Mononuclear cell (primary cell): ENCODE data around the gene KRT4. TPM values are rescaled to one million over a fixed set of nuclear protein-coding genes. Genes with fewer than 3 reads are reported as not detected.
"Not testable (repeated sequence)": the region's sequence is repeated elsewhere in the genome, so short reads cannot be mapped to it uniquely, and the experiment has no call there.

Experiments used
- H3K27me3 ChIP-seq: 2 replicates; pipeline ENCODE4 v1.6.0; 2011; ENCODE audit warnings: low read length, control low read depth; ENCODE audit not compliant: insufficient read depth
- H3K4me1 ChIP-seq: 2 replicates; pipeline ENCODE4 v1.5.1; 2011; ENCODE audit warnings: mild to moderate bottlenecking, low read length, control low read depth; ENCODE audit not compliant: insufficient read depth
- H3K4me3 ChIP-seq: 2 replicates; pipeline ENCODE4 v1.5.1; 2011; ENCODE audit warnings: mild to moderate bottlenecking, low read length, moderate library complexity
- H3K9me3 ChIP-seq: 2 replicates; pipeline ENCODE4 v1.5.1; 2011; ENCODE audit warnings: low read depth, mild to moderate bottlenecking, control low read depth, low read length
- total RNA-seq: library from RNA; depleted of rRNA; stranded (reverse); fragments of >200 nt; gene quantifications from one replicate; pipeline ENCODE4 v1.2.3, GENCODE V29; 2012

The KRT4 gene
- total RNA-seq, 1 donor: not detected

DNA sequence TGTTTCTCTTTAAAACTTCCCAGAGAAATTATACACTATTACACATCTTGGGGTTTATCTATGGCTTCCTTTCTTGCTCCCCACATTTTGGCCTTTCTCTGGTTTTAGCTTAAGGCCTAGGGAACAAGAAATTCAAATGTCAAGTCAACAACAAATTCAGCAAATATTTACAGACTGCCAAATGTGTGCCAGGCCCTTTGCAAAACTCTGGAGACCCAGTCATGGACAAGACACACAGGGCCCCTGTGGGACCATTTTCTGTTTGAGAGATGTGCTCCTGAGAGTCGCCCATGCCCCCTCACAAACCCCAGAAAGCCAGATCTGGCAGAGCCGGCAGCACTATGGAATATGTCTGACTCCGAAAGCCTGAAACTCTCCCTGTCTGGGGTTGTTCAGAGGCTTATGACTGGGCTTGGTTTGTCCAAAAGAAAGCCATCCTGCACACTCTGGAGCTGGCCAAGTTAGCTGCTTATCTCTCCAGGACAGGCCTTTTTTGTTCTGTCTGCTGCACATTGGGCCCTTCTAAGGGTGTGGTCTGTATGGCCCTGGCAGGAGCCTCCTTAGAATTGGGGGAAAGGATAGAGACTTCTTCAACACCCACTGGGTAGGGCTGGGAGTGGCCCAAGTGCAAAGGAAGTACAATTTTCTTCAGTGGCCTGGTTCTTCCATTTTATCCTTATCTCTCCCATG, 16.9 kb downstream of the KRT4 start:
- H3K4me3 ChIP-seq: no peak overlapping the region
- no peaks in the 10 kb centered on the region for H3K9me3 ChIP-seq
- no peaks in the 10 kb centered on the region for H3K4me1 ChIP-seq
- H3K27me3 ChIP-seq: no peaks in the 10 kb centered on the region

DNA sequence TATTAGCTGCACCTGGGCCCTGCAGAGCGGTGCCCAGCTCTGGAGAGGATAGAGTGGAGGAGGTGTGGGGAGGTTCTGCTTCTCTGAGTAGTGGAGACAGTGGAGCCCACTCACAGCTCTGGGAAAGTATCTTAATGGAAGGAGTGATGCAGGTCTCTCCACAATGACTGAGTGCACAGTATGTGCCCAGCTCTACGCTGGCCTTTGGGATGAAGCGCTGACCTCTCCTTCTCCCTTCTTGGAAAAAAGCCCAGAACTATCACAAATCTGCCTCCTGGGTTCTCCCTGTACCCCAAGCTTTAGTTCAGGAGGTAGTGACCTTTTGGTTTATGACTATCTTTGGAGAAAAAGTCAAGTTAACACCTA, 17.5 kb downstream of the KRT4 start:
- no peaks in the 10 kb centered on the region for H3K27me3 ChIP-seq
- H3K9me3 ChIP-seq: no peaks in the 10 kb centered on the region
- no peaks in the 10 kb centered on the region for H3K4me1 ChIP-seq
- no peak overlapping the region for H3K4me3 ChIP-seq

DNA sequence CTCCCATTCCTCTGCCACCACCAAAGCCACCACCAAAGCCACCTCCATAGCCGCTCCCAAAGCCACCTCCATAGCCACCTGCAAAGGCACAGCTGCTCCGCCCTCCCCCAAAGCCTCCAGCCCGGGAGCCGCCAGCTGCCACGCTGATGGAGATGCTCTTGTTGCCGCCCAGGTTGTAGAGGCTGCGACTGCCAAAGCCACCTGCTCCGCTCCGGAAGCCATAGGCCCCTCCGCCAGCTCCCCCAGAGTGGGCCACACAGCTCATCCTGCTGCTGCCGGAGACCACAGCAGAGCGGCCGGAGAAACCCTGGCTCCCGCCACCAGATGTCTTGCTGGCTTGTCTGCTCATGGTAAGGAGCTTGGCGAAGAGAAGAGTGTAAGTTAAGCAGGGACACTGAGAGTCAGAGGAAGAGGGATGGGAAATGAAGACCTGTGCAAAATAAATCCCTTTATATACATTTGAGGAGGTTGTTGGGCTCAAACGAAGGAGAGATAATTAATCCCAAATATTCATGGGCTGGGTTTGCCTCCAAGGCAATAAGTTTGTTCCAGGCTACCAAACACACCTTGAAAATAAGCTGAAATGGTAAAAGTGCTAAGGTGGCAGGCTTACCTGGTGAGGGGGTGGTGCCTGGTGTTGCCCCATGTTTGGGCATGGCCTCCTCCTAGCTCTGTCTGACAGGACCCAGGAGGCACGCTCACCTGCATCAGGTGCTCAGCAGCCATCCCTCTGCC, 18.1 kb downstream of the KRT4 start, which contains the start of gene KRT3:
KRT3 (minus strand) TSS at position 424 of the 735 bp plus-strand sequence; CDS start at position 349, 75 bp downstream.
- H3K4me1 ChIP-seq: no peaks in the 10 kb centered on the region
- no peaks in the 10 kb centered on the region for H3K27me3 ChIP-seq
- no peak within 1 kb of the TSS for H3K4me3 ChIP-seq
- H3K9me3 ChIP-seq: no peaks in the 10 kb centered on the region

DNA sequence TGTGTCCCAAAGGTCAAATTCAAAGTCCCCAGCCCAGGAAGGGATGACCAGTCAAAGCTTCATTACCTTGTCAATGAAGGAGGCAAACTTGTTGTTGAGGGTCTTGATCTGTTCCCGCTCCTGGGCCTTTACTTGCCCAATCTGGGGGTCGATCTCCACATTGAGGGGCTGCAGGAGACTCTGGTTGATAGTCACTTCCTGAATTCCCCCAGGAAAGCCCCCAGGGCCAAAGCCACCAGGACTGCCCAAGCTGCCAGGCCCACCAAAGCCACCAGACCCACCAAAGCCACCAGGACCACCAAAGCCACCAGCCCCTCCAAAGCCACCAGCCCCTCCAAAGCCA, 18.6 kb downstream of the KRT4 start:
- not testable (repeated sequence) for H3K27me3 ChIP-seq, H3K9me3 ChIP-seq, H3K4me1 ChIP-seq, H3K4me3 ChIP-seq

DNA sequence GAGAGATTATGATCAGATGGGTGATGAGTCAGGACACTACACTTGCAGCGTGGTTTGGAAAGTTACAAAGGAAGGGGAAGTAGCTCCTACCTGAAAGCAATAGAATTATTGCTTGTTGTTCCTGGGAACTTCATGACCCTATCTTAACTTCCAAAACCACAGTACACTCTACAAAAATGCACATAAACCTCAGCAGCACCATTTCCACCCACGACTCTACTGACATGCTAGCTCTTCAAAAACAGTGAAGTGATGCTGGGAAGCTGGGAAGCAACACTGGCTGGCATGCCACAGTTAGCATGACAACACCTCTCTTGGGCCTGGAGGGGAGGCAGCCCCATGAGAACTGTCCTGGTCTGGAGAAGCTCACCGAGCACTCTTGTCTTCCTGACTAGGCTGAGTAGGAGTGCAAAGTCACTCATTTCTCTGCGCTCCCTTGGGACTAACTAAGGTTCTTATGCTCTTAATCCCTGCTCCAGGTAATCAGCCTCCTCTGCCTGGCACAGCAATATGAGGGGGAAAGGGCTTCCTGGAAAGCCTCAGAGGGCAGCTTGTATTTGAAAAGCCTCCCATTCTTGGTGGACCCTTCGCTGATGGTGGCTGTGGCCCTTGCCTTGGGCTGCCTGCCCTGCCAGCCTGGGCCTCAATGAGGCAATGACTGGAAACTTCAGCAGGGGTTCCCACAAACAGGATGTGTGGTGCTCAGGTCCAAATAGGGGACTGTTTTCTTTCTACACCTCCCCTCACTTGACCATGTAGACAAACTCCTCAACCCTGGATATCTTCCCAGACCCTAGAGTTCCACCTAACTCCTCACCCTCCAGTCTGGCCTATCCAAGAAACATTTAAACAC, 19.2 kb downstream of the KRT4 start:
- Histone ChIP-seq H3K4me3 (no peak overlapping the region), H3K9me3 (no peaks in the 10 kb centered on the region), H3K27me3 (peaks cover 3% of the 10 kb centered on the region), H3K4me1 (peaks cover 4% of the 10 kb centered on the region)

DNA sequence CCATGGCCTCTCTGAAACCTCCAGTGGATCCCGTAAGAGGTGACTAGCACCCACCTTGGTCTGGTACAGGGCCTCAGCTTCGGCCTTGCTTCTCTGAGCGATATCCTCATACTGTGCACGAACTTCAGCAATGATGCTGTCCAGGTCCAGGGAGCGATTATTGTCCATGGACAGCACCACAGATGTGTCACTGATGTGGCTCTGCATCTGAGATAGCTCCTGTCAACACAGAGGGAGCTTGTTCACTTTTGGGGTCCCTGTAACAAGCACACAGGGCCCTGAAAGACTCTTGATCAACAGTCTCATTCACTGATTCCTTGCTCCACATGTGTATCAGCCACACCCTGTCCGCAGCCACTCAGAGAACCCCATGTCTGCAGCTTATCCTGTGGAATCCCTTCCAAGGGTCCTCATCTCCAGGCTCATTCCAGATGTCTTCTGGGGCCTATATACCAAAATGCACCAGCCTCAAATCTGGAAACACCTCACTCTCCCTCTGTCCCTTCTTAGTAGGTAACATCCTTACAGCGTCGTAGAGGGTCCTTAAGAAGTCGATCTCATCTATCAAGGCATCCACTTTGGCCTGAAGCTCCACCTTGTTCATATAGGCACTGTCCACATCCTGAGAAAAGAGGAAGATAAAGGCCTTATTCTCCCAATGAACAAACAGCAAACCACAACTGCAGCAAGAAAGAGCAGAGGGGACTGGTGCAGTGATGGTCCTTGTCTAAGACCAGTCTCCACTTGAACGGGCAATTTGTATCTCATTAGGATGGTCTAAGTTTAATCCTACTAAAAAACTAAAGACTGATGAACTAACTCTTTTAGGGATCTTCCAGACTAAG, 21.5 kb downstream of the KRT4 start:
- H3K9me3 ChIP-seq: no peaks in the 10 kb centered on the region
- H3K4me3 ChIP-seq: no peak overlapping the region
- peaks cover 4% of the 10 kb centered on the region for H3K4me1 ChIP-seq
- peaks cover 7% of the 10 kb centered on the region for H3K27me3 ChIP-seq

DNA sequence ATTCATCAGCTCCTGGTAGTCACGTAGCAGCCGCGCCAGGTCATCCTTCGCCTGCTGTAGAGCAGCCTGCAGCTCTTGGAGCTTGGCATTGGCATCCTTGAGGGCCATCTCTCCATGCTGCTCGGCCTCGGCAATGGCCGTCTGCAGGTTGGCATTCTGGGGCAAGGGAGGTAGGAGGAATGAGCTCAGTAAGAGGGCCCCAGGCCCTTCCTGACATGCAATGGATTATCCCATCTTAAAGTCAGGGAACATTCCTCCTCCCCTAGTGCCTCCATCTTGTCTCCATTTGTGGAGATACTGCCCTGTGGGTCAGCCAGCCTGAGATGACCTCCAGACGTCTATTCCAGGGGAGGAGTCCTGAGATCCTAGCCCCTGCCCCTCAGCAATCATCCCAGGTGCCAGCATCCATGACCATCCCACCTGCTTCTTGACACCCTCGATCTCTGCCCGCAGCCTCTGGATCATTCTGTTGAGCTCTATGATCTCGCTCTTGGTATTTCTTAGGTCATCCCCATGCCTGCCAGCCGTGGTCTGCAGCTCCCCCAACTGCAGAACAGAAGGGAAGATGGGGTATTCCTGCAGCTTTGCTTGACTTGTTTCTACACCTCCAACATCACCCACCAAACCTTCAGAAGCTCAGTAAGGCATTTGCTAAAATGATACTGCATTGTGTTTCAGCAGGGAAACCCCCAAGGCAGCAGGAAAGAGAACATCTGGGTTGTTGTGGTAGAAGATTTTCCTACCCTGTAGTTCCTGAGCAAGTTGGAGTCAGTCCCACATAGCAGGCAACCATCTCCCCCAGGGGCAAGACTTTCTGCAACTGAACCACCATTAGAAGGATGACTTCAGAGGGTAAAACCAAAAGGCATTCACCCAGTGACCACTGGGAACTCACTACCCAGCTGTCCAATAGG, 22.4 kb downstream of the KRT4 start:
- peaks cover 7% of the 10 kb centered on the region for H3K27me3 ChIP-seq
- H3K9me3 ChIP-seq: no peaks in the 10 kb centered on the region
- H3K4me3 ChIP-seq: no peak overlapping the region
- peaks cover 4% of the 10 kb centered on the region for H3K4me1 ChIP-seq

DNA sequence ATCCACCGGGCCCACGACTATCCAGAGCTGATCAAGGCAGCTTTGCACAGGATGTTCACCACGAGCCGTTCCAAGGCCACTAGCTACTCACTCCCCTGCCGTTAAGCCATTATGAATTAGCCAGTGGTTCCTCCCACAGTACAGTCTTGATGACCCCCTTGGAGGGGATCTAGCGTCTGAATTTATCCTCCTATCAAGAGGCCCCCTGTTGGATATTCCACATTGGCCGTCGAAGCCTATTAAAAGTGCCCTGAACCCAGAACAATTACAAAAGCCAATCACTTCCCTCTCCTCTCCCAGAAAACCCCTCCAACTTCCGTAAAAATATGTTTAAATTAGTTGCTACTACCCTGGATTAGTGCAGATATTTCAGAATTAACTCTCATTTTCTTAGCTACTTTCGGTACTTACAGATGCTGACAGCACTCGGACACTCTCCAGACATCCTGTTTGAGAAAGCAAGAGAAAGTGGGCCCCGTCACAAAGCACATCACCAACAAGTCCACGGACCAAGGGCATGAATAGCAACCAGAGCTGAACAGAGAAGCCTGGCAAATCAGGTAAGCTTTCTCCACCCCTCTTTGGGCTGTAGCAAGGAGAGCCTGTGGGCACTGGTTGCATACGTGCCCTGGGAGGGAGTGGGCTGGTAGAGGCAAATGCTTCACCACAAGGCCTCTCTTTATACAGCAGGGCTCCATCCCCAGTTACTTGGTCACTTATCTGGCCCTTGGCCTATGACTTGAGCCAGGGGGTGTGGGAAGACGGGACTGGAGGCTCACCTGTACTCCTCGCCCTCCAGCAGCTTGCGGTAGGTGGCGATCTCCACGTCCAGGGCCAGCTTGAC, 23.3 kb downstream of the KRT4 start:
- Histone ChIP-seq H3K4me3 (no peak overlapping the region), H3K9me3 (no peaks in the 10 kb centered on the region), H3K27me3 (peaks cover 7% of the 10 kb centered on the region), H3K4me1 (peaks cover 4% of the 10 kb centered on the region)

DNA sequence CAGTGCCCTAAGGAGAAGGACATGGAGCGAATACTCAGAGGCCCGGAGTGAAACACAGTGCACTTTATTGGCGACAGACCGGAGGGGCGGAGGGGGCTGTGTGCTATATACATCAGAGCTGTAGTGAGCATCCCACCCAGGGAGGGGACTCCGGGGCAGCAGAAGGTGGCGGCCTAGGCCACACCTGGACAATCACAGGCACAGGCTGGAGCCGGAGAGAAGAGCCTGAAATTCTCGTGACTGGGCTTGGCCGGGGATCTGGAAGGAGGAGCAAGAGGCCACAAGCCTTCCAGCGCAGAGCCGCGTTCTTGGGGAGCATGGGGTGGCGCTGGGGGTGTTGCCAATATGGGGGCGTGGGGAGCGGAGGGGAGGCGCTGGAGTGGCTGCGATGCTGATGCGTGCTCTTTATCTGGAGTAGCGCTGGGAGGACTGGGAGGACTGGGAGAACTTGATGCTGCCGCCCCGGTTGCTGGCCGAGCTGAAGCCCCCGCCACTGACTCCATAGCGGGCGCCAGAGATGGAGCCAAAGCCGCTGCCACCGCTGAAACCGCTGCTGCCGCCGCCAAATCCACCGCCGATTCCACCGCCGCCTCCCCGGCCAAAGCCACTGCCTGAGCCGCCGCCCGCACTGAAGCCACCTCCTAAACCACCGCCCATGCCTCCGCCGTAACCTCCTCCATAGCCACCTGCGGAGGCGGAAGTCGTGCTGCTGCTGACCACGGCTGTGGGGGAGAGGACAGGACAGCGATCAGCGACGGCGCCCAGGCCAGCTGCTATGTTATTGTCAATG, 24.1 kb downstream of the KRT4 start:
- Histone ChIP-seq H3K27me3 (peaks cover 7% of the 10 kb centered on the region), H3K4me3 (no peak overlapping the region), H3K9me3 (no peaks in the 10 kb centered on the region), H3K4me1 (peaks cover 4% of the 10 kb centered on the region)

DNA sequence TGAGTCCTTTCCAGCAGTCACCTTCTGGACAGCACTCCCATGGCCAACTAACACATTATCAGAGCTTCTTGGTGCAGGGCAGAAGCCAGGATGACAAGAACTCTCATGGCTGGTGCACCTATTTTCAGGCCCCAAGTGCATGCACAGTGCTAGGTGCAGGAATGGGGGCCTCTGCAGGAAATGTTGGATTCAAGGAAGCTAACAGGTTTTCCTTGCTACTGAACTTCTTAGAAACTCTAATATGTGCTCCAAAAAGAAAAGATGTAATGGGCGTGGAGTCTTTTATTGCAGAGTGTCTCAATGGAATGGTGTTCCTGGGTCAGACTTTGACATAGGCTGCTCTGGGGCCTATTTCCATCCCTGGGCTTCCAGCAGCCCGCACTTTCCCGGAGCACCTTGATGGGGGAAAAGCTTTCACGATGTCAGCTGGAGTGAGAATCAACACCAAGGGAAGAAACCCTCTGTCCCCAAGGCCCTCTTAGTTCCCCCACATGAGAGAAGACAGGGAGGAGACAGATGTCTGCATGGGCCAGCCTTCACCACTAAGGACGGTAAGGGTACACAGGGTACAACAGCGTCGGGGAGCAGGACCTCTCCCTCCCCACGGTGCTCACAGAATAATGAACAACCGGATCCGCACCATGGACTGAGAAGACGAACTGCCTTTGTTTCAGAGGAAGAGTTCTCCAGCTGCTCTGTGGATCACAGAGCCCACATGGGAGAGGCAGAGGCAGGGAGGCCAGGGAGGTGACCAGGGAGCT, 24.9 kb downstream of the KRT4 start:
- H3K4me3 ChIP-seq: no peak overlapping the region
- no peaks in the 10 kb centered on the region for H3K9me3 ChIP-seq
- H3K4me1 ChIP-seq: peaks cover 4% of the 10 kb centered on the region
- H3K27me3 ChIP-seq: peaks cover 7% of the 10 kb centered on the region

DNA sequence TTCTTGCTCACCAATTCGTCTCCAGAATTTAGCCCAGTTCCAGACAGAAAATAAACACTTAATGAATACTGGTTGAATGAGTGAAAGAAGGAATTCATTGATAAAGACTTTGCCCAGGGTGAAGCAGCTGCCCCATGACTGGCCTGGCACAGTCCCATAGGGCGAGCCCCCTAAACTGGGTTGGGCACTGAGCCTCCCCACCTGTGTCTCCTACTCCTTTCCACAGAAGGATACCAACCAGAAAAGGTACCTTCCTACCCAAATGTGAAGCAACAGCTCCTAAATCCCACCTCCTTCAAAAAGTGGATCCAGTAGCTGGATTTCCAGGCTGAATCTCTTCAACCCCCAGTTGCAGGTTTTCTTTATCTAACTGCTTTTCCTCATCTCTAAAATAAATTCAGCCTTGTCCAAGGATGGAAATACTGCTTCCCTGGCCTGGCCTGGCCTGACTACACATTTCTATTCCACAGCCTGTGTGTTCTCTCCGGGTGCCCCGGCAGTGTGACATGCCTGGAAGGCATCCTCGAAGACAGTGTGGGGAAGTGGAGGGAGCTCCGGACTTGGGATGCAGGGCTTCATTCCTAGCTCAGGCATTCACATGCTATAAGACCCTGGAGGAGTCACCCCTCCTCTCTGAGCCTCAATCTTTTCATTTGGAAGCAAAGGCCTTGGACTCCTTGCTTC, 25.6 kb downstream of the KRT4 start:
- H3K27me3 ChIP-seq: peaks cover 7% of the 10 kb centered on the region
- no peak overlapping the region for H3K4me3 ChIP-seq

More for the DNA sequence above, 25.6 kb downstream of the KRT4 start:
- no peaks in the 10 kb centered on the region for H3K9me3 ChIP-seq
- H3K4me1 ChIP-seq: peaks cover 4% of the 10 kb centered on the region
